Esophagus squamous epithelium (tissue), 5 donors: ENCODE data around the gene RNLS. TPM values are rescaled to one million over a fixed set of nuclear protein-coding genes. Genes with fewer than 3 reads are reported as not detected.

Source experiments
- DNase-seq: peaks from one replicate; lab custom pipeline; 2025; lab: John Stamatoyannopoulos, UW
- H3K27ac ChIP-seq, 4 donors: fragments of 200-600 bp; sonication (generic); one replicate each; pipeline ENCODE4 v1.5.1; 2016 to 2019; ENCODE audit warnings: mild to moderate bottlenecking in 1 of 4
- H3K27me3 ChIP-seq, 4 donors: fragments of 200-600 bp; sonication (generic); 1 replicate in 3 of 4; 2 replicates in 1 of 4; pipeline versions ENCODE4 v1.5.1 to v1.6.0; 2017 to 2021; ENCODE audit warnings: antibody characterized with exemption in 1 of 4
- H3K36me3 ChIP-seq, 3 donors: fragments of 200-600 bp; sonication (generic); one replicate each; pipeline ENCODE4 v1.5.1; 2016 to 2019
- H3K4me1 ChIP-seq, 3 donors: fragments of 200-600 bp; sonication (generic); one replicate each; pipeline ENCODE4 v1.5.1; 2017 to 2019
- H3K4me3 ChIP-seq, 4 donors: fragments of 200-600 bp; sonication (generic); 1 replicate in 3 of 4; 2 replicates in 1 of 4; pipeline ENCODE4 v1.5.1; 2016 to 2019; ENCODE audit warnings: mild to moderate bottlenecking in 2 of 4, moderate library complexity in 1 of 4
- H3K9me3 ChIP-seq, 3 donors: fragments of 200-600 bp; sonication (generic); one replicate each; pipeline ENCODE4 v1.5.1; 2016 to 2019
- CTCF ChIP-seq, 6 experiments: fragments of 450-650 bp in 4 of 6; fragments of 200-600 bp in 2 of 6; sonication (generic) in 2 of 6; IDR thresholded peaks; one replicate each; pipeline ENCODE4 v1.5.1; 2016 to 2019; ENCODE audit warnings: antibody characterized with exemption in 6 of 6, mild to moderate bottlenecking in 4 of 6, moderate library complexity in 4 of 6
- POLR2A ChIP-seq, 4 donors: fragments of 450-650 bp; IDR thresholded peaks; one replicate each; pipeline ENCODE4 v1.6.1; 2017; ENCODE audit warnings: antibody characterized with exemption in 4 of 4, mild to moderate bottlenecking in 4 of 4, moderate library complexity in 3 of 4
- WGBS, 2 donors: methylation state at CpG; one replicate each; pipeline ENCODE4 v1.1.5; 2018; 5-methylcytosine and 5-hydroxymethylcytosine counted together
- intact Hi-C: fragments of 100-400 bp; cut with DNase I; formaldehyde crosslinking; loops from one replicate; pipeline ENCODE4 v1.15.0; 2022
- total RNA-seq, 4 donors: library from RNA; depleted of rRNA; stranded (reverse); fragments of >200 nt; gene quantifications; one replicate each; pipeline ENCODE4 v1.1.0, GENCODE V29; 2016
- donor health status: DM: yes; HTN: yes; CAD: no.

Gene RNLS
- total RNA-seq, 4 donors from 2014 or later, result 7.9 to 13.5 (median 10.5) TPM

DNA sequence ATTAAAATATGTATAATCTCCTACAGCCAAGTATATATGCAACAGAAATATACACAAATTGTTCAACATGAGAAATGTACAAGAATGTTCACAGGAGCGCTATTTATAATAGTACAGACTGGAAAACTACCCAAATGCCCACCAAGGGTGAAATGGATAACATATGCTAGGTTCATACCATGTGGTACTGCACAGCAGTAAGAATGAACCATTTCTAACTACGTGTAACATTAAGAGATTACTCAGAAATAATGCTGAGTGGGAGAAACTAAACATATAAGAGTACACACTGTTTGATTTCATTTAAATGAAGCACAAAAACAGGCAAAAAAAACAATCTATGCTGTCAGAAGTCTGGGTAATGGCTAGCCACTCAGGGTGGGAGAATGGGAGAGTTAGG, 45.8 kb downstream of the RNLS start:
- DNase-seq, result no peak
- Histone ChIP-seq H3K9me3 (no peaks in the 10 kb centered on the region), H3K4me1 (peaks cover 0 to 31% (median 9%) of the 10 kb centered on the region in 3 donors), H3K27ac (no peak overlapping the region), H3K4me3 (no peak overlapping the region), H3K27me3 (no peaks in the 10 kb centered on the region), H3K36me3 (no peaks in the 10 kb centered on the region)
- intact Hi-C loops, result no loop called here
- WGBS, 2 donors, result 74 to 83% methylated on average over 2 of the region's 2 CpGs
- TF ChIP-seq CTCF (IDR thresholded peaks at IDR 0.05) (no peak), POLR2A (IDR thresholded peaks at IDR 0.05) (no peak)

- Histone ChIP-seq H3K27me3 (no peaks in the 10 kb centered on the region), H3K9me3 (no peaks in the 10 kb centered on the region), H3K4me1 (peaks cover 0 to 22% (median 0%) of the 10 kb centered on the region in 3 donors), H3K27ac (no peak overlapping the region), H3K36me3 (no peaks in the 10 kb centered on the region), H3K4me3 (no peak overlapping the region)
- TF ChIP-seq POLR2A (IDR thresholded peaks at IDR 0.05) (no peak), CTCF (IDR thresholded peaks at IDR 0.05) (no peak)
- DNase-seq, result no peak
- WGBS, 2 donors, result 73 to 96% methylated on average over 4 of the region's 4 CpGs
- intact Hi-C loops, result no loop called here
Measured at GRCh38 chr10:88536437-88536836, 46.7 kb downstream of the RNLS start.

DNA sequence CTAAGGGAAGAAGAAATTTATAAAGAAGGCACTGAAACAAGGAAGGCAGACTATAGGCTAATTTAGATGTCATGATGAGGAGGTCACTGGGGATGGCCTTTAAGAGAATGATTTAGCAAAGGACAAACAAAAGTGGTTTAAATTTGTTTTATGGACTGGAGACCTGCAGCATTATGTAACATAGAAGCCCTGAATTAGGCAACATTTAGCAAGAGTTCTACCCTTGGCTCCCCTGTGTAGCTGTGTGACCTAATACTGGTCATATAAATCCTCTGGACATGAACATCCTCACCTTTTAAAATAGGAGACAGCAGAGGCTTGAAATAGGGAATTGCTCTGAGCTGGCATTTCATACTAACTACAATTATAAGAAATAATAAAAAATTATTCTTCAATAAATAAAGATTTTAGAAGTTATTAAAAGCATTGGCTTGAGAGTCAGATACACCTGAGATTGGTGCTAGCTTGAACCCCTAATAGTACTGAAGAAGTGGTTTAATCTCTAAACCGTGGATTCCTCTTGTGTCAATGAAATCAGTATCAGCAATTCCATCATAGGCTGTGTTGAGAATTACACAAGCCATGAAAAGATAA, 48.9 kb downstream of the RNLS start:
- H3K4me3 ChIP-seq, result no peak overlapping the region
- intact Hi-C loops, result no loop called here
- peaks cover 0 to 7% (median 0%) of the 10 kb centered on the region in 3 donors for H3K4me1 ChIP-seq
- no peaks in the 10 kb centered on the region for H3K27me3 ChIP-seq
- no peaks in the 10 kb centered on the region for H3K9me3 ChIP-seq
- TF ChIP-seq CTCF (IDR thresholded peaks at IDR 0.05) (no peak), POLR2A (IDR thresholded peaks at IDR 0.05) (no peak)
- no peak overlapping the region for H3K27ac ChIP-seq
- no peaks in the 10 kb centered on the region for H3K36me3 ChIP-seq
- 82 to 95% methylated on average over 1 of the region's 1 CpG for WGBS, 2 donors
- DNase-seq, result no peak

- TF ChIP-seq POLR2A (IDR thresholded peaks at IDR 0.05) (no peak), CTCF (IDR thresholded peaks at IDR 0.05) (no peak)
- intact Hi-C loops, result no loop called here
- no peaks in the 10 kb centered on the region for H3K9me3 ChIP-seq
- H3K4me3 ChIP-seq, result no peak overlapping the region
- 81 to 87% methylated on average over 4 of the region's 4 CpGs for WGBS, 2 donors
- H3K36me3 ChIP-seq, result no peaks in the 10 kb centered on the region
- H3K4me1 ChIP-seq, result no peaks in the 10 kb centered on the region
- DNase-seq, result no peak
- no peak overlapping the region for H3K27ac ChIP-seq
- H3K27me3 ChIP-seq, result no peaks in the 10 kb centered on the region
Measured at GRCh38 chr10:88531392-88532052, 51.6 kb downstream of the RNLS start.

DNA sequence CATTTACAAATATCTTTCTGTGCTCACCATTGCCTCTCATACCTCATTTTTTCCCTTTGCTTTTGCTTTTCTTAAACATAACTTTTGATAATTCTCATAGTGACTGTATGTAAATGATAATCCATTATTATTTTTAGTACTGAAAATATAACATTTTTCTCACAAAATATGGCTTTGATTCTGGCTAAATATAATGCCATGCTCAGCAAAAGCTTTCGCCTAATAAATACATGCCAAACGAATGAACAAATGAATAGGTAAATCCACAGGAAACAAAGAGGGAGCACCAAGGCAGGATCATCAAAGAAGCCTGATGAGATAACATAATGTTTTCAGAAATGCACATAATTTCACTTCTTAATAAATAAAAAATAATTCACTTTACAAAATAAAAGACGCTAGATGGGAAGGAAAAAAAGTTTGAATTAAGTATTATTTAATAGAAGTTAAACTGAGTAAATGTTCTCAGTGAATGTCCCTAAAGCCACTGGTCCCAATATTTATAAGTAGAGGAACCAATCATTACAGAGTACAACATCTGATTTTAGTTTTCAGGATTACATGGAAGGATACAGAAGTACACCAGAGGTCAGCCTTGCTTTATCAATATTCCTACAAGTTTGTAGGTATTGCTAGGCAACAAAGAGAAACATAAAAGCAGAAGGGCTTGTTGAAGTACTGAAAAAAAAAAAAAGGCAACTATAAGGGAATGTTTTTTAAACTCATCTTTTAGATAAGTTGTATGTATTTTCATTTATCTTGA, 52.3 kb downstream of the RNLS start:
- Histone ChIP-seq H3K4me1 (peaks cover 0 to 1% (median 0%) of the 10 kb centered on the region in 3 donors), H3K27me3 (no peaks in the 10 kb centered on the region), H3K9me3 (no peaks in the 10 kb centered on the region), H3K4me3 (no peak overlapping the region), H3K36me3 (no peaks in the 10 kb centered on the region), H3K27ac (no peak overlapping the region)
- no peak for DNase-seq
- intact Hi-C loops, result no loop called here
- WGBS, 2 donors, result 64 to 91% methylated on average over 3 of the region's 3 CpGs
- no peak for TF ChIP-seq CTCF (IDR thresholded peaks at IDR 0.05)
- no peak for TF ChIP-seq POLR2A (IDR thresholded peaks at IDR 0.05)
